GM18951 (cell line): ENCODE measurements around the gene RHBDD1.

Experiments used
- POLR2A ChIP-seq: IDR thresholded peaks from 4 replicates; pipeline ENCODE4 v1.6.1; 2011; ENCODE audit warnings: mild to moderate bottlenecking; ENCODE audit not compliant: insufficient read length, insufficient read depth; ENCODE audit errors: extremely low read depth
- in situ Hi-C: fragments of 300-500 bp; cut with MboI; formaldehyde crosslinking; loops from one replicate; pipeline ENCODE4 v1.12.0; 2022; ENCODE audit warnings: low sequenced_read_pairs, mixed read lengths, inconsistent platforms; ENCODE audit not compliant: unreplicated experiment

Gene RHBDD1

GRCh38 chr2:227038550-227039189 is 202.8 kb downstream of the RHBDD1 start:
- TF ChIP-seq POLR2A, result no peak

DNA sequence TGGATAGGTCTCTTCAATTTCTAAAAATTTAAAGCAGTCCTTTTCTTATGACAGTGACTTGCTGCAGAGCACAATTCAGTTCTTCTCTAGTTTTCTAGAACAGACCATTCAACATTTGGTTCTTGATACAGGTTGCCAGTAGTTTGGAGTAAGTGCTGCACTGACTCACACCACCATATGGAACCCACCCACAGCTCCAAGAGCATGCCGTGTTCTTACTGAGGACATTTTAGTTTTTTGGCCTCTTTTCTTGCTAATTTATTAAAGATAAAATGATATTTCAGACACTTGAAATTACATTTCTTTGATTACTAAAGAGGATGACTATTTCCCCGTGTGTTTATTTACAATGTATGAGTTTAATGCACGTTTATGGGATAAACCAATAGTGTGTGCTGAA is 208.1 kb downstream of the RHBDD1 start:
- no peak for TF ChIP-seq POLR2A
- in situ Hi-C loops, result no loop called here

More at GRCh38 chr2:227038550-227039189, 202.8 kb downstream of the RHBDD1 start:
- in situ Hi-C loops, result no loop called here
